BJ (cell line): ENCODE data around the gene PRKCE. TPM values are rescaled to one million over a fixed set of nuclear protein-coding genes. Genes with fewer than 3 reads are reported as not detected.

Experiments used
- CTCF ChIA-PET: fragments of 350-600 bp; formaldehyde crosslinking; extraction: SDS; loops from one replicate; lab custom pipeline; 2021; ENCODE audit warnings: antibody characterized with exemption, inconsistent platforms; lab: Yijun Ruan, JAX
- POLR2A ChIA-PET: fragments of 300-600 bp; sonication (Branson Sonifier 250); formaldehyde crosslinking; extraction: SDS; loops from one replicate; lab custom pipeline; 2021; ENCODE audit warnings: antibody characterized with exemption; lab: Charles Lee
- DNase-seq: peaks from one replicate; pipeline ENCODE4 v3.0.0-alpha.2; 2011; ENCODE audit warnings: low read depth
- H3K27me3 ChIP-seq: 2 replicates; pipeline ENCODE4 v1.6.0; 2011; ENCODE audit warnings: low read length; ENCODE audit not compliant: control insufficient read depth, insufficient read depth
- H3K36me3 ChIP-seq: 2 replicates; pipeline ENCODE4 v1.5.1; 2011; ENCODE audit warnings: low read length; ENCODE audit not compliant: control insufficient read depth, insufficient read depth
- H3K4me3 ChIP-seq: 2 replicates; pipeline ENCODE4 v1.5.1; 2011; ENCODE audit warnings: low read depth, mild to moderate bottlenecking, control low read depth, low read length
- polyA plus RNA-seq: library from polyadenylated mRNA; depleted of rRNA; stranded (reverse); fragments of >200 nt; gene quantifications from 2 replicates; pipeline ENCODE4 v1.2.3, GENCODE V29; 2011
- TF ChIP-seq, protein P1 (sequence below): IDR thresholded peaks from 2 replicates; pipeline ENCODE4 v1.5.1; 2011; ENCODE audit warnings: low read depth, mild to moderate bottlenecking, control low read depth, inconsistent platforms, low read length, moderate library complexity; ENCODE audit not compliant: insufficient read depth

Gene PRKCE
- polyA plus RNA-seq, 1 experiment = 19.7 TPM

DNA sequence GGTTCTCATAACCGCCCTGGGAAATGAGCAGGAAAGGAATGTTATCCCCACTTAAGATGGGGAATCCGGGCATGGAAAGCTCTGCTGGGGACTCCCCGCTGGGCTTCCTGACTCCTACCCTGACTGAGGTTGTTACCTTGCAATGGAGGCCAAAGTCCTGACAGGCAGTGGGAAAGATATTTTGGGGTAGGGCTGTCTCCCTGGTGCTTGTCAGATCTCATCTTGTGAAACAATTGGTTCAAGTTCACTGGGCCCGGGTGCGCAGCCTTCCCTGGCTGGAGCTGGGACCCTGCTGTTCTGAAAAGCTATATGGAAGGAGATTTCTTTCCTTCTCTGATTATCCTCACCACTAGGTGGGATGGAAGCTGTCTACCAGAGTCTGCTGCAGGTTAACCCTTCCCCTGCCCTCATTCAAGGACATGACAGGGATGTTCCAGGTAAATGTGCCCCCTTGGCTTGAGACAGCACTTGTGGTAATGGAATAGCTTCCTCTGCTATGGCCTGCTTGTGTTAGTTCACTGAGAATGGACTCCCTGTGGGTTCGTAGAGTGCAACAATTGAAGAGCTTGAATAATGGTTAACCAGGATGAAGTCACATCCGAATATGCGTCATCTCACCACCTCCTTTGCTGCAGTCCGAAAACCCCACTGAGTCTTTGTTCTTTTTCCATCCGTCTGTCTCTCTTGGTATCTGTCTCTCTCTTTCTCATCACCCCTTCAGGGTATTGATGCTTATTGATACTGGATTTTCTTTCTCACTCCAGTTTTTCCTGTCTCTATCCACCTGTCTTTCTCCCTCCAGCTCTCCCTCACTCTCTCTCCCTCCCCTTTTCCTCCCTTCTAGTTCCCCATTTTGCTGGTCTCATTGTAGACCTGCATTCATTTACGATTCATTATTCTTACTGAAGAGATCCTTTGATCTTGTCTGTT lies 577.9 kb downstream of the PRKCE start:
- Histone ChIP-seq H3K4me3 (no peak overlapping the region), H3K27me3 (no peaks in the 10 kb centered on the region), H3K36me3 (no peaks in the 10 kb centered on the region)
- TF ChIP-seq, protein P1, sequence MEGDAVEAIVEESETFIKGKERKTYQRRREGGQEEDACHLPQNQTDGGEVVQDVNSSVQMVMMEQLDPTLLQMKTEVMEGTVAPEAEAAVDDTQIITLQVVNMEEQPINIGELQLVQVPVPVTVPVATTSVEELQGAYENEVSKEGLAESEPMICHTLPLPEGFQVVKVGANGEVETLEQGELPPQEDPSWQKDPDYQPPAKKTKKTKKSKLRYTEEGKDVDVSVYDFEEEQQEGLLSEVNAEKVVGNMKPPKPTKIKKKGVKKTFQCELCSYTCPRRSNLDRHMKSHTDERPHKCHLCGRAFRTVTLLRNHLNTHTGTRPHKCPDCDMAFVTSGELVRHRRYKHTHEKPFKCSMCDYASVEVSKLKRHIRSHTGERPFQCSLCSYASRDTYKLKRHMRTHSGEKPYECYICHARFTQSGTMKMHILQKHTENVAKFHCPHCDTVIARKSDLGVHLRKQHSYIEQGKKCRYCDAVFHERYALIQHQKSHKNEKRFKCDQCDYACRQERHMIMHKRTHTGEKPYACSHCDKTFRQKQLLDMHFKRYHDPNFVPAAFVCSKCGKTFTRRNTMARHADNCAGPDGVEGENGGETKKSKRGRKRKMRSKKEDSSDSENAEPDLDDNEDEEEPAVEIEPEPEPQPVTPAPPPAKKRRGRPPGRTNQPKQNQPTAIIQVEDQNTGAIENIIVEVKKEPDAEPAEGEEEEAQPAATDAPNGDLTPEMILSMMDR = no peak
- CTCF ChIA-PET = interaction anchor here (0.7 to 1.5 kb wide), 2 partner anchors 110 to 237 kb away, joined by 3 read pairs; no protein-coding TSS in a partner anchor
- POLR2A ChIA-PET = no interaction called here
- DNase-seq = no peak

DNA sequence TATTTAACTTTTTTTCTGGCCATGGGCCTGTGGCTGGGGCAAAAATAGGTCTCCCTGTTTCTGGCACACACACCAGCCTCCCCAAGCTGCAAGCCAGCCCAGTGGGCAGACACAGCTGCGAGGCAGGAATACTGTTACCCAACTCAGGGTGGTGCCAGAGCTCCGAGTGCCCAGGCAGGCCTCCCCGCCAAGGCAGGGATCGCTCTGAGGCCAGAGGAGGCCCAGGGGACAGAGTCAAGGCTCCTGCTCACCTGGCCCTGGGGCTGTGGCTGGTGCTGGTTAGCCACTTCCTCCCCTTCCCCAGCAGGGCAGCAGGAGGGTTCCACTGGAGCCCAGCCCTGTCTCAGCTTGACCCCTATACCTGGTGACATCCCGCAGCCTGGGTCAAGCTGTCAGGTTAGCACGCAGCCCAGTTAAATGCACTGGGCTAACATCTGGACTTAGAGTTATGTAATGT lies 578.7 kb downstream of the PRKCE start:
- TF ChIP-seq, protein P1 = no peak
- ChIA-PET CTCF (interaction anchor here (1.1 to 1.5 kb wide), 2 partner anchors 9 to 238 kb away, joined by 3 read pairs; no protein-coding TSS in a partner anchor), POLR2A (no interaction called here)
- Histone ChIP-seq H3K27me3 (no peaks in the 10 kb centered on the region), H3K4me3 (no peak overlapping the region), H3K36me3 (no peaks in the 10 kb centered on the region)
- DNase-seq = no peak

DNA sequence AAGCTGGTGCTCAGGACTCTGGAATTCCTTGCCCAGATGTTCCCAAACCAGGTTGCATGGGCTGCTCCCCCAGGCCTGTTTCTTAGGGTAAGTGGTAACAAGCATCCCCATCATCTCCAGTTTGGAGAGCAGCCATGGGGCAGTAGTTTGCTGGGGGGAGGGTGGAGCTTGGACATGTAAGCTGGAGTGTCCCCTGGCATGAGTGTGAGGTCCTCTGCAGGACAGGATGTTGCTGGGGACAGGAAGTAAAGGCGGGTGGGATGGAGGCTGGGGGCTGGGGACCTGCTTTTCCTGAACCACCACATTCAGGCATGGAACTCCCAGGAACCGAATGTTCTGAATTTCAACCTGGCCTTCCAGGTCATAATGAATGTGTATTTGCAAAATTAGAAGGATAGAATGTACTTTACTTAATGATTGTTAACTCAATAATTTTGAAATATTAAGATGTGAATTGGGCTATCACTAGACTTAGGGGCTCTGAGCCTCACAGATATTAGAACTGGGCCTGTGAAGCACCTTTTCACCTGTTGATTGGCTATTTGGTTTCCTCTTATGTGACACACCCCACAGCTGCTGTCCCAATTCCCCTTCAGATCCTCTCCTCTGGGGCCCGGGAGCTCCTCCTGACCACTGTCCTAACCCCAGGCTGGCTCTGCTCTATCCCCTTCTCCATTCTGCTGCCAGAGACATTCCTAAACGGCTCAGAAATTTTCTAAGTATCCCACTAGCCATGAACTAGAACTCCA lies 579.4 kb downstream of the PRKCE start:
- DNase-seq = no peak
- Histone ChIP-seq H3K36me3 (no peaks in the 10 kb centered on the region), H3K4me3 (no peak overlapping the region), H3K27me3 (no peaks in the 10 kb centered on the region)
- TF ChIP-seq, protein P1 = no peak
- ChIA-PET POLR2A (no interaction called here), CTCF (interaction anchor here (0.6 to 1.5 kb wide), 3 partner anchors 9 to 238 kb away, joined by 3 read pairs; no protein-coding TSS in a partner anchor)

DNA sequence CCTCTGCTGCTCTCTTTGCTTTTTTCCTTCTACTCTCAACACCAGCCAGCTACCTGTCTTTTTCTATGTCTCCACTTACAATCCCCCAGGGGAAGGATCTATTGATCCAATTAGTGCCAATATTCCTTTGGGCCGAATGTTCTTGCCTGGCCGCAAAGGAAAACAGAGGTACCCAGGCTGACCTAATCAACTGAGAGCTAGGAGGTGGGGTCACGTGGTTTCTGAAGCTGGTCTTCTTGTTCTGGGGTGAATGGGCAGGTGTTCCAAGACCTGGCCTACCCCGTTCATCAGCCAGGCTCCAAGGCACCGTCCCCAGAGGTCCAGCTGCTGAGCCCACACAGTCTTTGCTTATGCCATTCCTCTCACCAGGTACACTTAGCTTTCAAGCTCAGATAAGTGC lies 580.2 kb downstream of the PRKCE start:
- Histone ChIP-seq H3K36me3 (no peaks in the 10 kb centered on the region), H3K27me3 (no peaks in the 10 kb centered on the region), H3K4me3 (no peak overlapping the region)
- POLR2A ChIA-PET = no interaction called here
- CTCF ChIA-PET = no interaction called here
- TF ChIP-seq, protein P1 = no peak
- DNase-seq = no peak

DNA sequence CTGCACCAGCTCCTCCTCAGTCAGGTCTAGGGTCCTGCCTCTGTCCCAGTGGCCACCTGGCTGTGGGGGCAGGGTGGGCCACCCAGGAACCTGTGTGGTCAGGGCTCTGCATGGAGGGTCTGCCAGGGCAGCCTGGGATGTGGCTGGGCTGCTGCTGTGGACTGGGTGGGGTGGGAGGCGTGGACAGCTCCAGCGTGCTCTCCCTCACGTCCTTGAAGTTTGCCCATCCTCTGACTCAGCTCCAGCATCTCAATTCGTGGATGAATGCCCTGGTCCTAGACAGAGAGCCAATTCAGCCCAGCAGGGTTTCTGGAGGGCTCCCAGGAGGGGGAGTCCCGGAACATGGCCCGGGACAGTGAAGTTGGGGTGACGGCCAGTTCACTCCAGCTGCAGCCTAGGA lies 581.4 kb downstream of the PRKCE start:
- ChIA-PET CTCF (interaction anchor here (1.1 kb wide), 1 partner anchor 62 kb away, joined by 8 read pairs; no protein-coding TSS in a partner anchor), POLR2A (no interaction called here)
- Histone ChIP-seq H3K36me3 (no peaks in the 10 kb centered on the region), H3K27me3 (no peaks in the 10 kb centered on the region), H3K4me3 (no peak overlapping the region)
- no peak for DNase-seq
- TF ChIP-seq, protein P1 = no peak
